Activated CD4-positive, alpha-beta T cell treated with anti-CD3 and anti-CD28 coated beads, Interleukin-2, amount 50 U/mL, for 16 hours (primary cell): ENCODE data around the gene KIF16B.
"Not testable (repeated sequence)": the region's sequence is repeated elsewhere in the genome, so short reads cannot be mapped to it uniquely, and the experiment has no call there.

Source experiments
- DNase-seq: peaks from one replicate; pipeline ENCODE4 v3.0.0-alpha.2; 2020

Gene KIF16B

GRCh38 chr20:16280219-16280618 is 293.0 kb downstream of the KIF16B start:
- no peak for DNase-seq

GRCh38 chr20:16279320-16279719 is 293.9 kb downstream of the KIF16B start:
- no peak for DNase-seq

GRCh38 chr20:16273812-16274555 is 299.3 kb downstream of the KIF16B start:
- no peak for DNase-seq

- no peak for DNase-seq
Measured at GRCh38 chr20:16272780-16273360, 300.4 kb downstream of the KIF16B start.

- DNase-seq, result no peak
Measured at GRCh38 chr20:16271450-16271849, 301.8 kb downstream of the KIF16B start.

- no peak for DNase-seq
Measured at GRCh38 chr20:16270989-16271388, 302.3 kb downstream of the KIF16B start.

- DNase-seq, result no peak
Measured at GRCh38 chr20:16270314-16270931, 302.8 kb downstream of the KIF16B start.

- DNase-seq, result no peak
Measured at GRCh38 chr20:16267526-16267925, 305.7 kb downstream of the KIF16B start.

- no peak for DNase-seq
Measured at GRCh38 chr20:16265334-16265733, 307.9 kb downstream of the KIF16B start.

- no peak for DNase-seq
Measured at GRCh38 chr20:16263582-16263981, 309.7 kb downstream of the KIF16B start.

GRCh38 chr20:16262594-16262993 is 310.7 kb downstream of the KIF16B start:
- no peak for DNase-seq

- no peak for DNase-seq
Measured at GRCh38 chr20:16261733-16262273, 311.4 kb downstream of the KIF16B start.

- no peak for DNase-seq
Measured at GRCh38 chr20:16260911-16261310, 312.3 kb downstream of the KIF16B start.

GRCh38 chr20:16260133-16260532 is 313.1 kb downstream of the KIF16B start:
- DNase-seq, result not testable (repeated sequence)

- DNase-seq, result no peak
Measured at GRCh38 chr20:16258766-16259165, 314.5 kb downstream of the KIF16B start.

- no peak for DNase-seq
Measured at GRCh38 chr20:16257813-16258430, 315.3 kb downstream of the KIF16B start.

- DNase-seq, result no peak
Measured at GRCh38 chr20:16257021-16257420, 316.2 kb downstream of the KIF16B start.

- DNase-seq, result no peak
Measured at GRCh38 chr20:16246870-16247269, 326.4 kb downstream of the KIF16B start.

GRCh38 chr20:16246291-16246690 is 327.0 kb downstream of the KIF16B start:
- DNase-seq, result no peak

- DNase-seq, result no peak
Measured at GRCh38 chr20:16245879-16246278, 327.4 kb downstream of the KIF16B start.

- DNase-seq, result no peak
Measured at GRCh38 chr20:16244892-16245291, 328.4 kb downstream of the KIF16B start.

- no peak for DNase-seq
Measured at GRCh38 chr20:16243470-16243869, 329.8 kb downstream of the KIF16B start.

- DNase-seq, result no peak
Measured at GRCh38 chr20:16241911-16242310, 331.3 kb downstream of the KIF16B start.

GRCh38 chr20:16240355-16240754 is 332.9 kb downstream of the KIF16B start:
- no peak for DNase-seq
